Activated naive CD8-positive, alpha-beta T cell treated with anti-CD3 and anti-CD28 coated beads, Interleukin-2, amount 10 ng/mL, durations not matched to agents 7 days and 5 days (primary cell): Measurements from ENCODE around the gene LRRC1. TPM values are rescaled to one million over a fixed set of nuclear protein-coding genes. Genes with fewer than 3 reads are reported as not detected.

Experiments
- ATAC-seq: fragments of 150-1000 bp; cut with Tn5 transposase; one replicate; pipeline ENCODE4 v1.10.0; 2021; ENCODE audit warnings: low read depth, moderate library complexity
- POLR2A ChIA-PET: fragments of 350-600 bp; sonication (Branson Sonifier 250); formaldehyde crosslinking; loops from one replicate; lab custom pipeline; 2021; ENCODE audit warnings: antibody characterized with exemption; lab: Charles Lee
- DNase-seq: peaks from one replicate; pipeline ENCODE4 v3.0.0; 2021
- H3K27ac Mint-ChIP-seq: one replicate; pipeline ENCODE4 v1.8.0; 2022; ENCODE audit warnings: mild to moderate bottlenecking, mixed read lengths
- H3K27me3 Mint-ChIP-seq: one replicate; pipeline ENCODE4 v1.8.0; 2022; ENCODE audit warnings: mild to moderate bottlenecking, moderate library complexity, mixed read lengths
- H3K36me3 Mint-ChIP-seq: one replicate; pipeline ENCODE4 v1.8.0; 2021; ENCODE audit warnings: mild to moderate bottlenecking, mixed read lengths
- H3K4me1 Mint-ChIP-seq: one replicate; pipeline ENCODE4 v1.8.0; 2021; ENCODE audit warnings: mixed read lengths
- H3K4me3 Mint-ChIP-seq: one replicate; pipeline ENCODE4 v1.8.0; 2022; ENCODE audit warnings: mild to moderate bottlenecking, moderate library complexity, mixed read lengths
- H3K9me3 Mint-ChIP-seq: one replicate; pipeline ENCODE4 v1.8.0; 2021; ENCODE audit warnings: mixed read lengths
- total RNA-seq, 2 experiments: library from RNA; stranded (reverse); gene quantifications; one replicate each; pipeline ENCODE4 v1.2.3, GENCODE V29; 2021

Gene LRRC1
- total RNA-seq, 2 experiments from 2014 or later, result 3.5 to 4.2 TPM

- no peak for ATAC-seq
- Mint-ChIP-seq H3K4me1 (no peaks in the 10 kb centered on the region), H3K36me3 (peaks cover 11% of the 10 kb centered on the region), H3K27me3 (no peaks in the 10 kb centered on the region), H3K4me3 (no peak overlapping the region), H3K9me3 (no peaks in the 10 kb centered on the region), H3K27ac (no peak overlapping the region)
- no peak for DNase-seq
- POLR2A ChIA-PET, result no interaction called here
These were observed 108.6 kb downstream of the LRRC1 start for GRCh38 chr6:53903357-53903756.

GRCh38 chr6:53906103-53906502, 111.3 kb downstream of the LRRC1 start:
- POLR2A ChIA-PET, result no interaction called here
- peaks cover 9% of the 10 kb centered on the region for H3K36me3 Mint-ChIP-seq
- no peaks in the 10 kb centered on the region for H3K4me1 Mint-ChIP-seq
- no peaks in the 10 kb centered on the region for H3K9me3 Mint-ChIP-seq
- ATAC-seq (no peak), DNase-seq (no peak)
- no peak overlapping the region for H3K27ac Mint-ChIP-seq
- H3K4me3 Mint-ChIP-seq, result no peak overlapping the region
- H3K27me3 Mint-ChIP-seq, result no peaks in the 10 kb centered on the region

DNA sequence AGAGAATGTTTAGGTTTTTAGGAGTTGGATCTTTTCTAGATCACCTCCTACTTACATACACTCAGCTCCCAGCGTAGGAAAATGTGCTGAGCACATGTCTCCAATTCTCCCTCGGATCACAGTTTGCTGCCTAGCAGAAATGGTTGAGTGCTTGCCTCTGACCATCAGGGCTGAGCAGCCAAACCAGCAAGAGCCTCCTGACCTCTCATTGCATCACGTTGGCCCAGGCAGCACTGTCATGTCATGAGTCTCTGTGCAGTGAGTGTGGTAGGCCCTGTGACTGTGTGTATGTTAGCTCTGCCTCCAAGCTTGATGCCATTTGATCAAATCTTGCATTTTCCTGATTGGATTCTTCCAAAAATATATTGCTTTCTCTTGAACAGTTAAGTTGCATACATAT, 112.0 kb downstream of the LRRC1 start:
- Mint-ChIP-seq H3K36me3 (peaks cover 9% of the 10 kb centered on the region), H3K9me3 (no peaks in the 10 kb centered on the region), H3K27me3 (no peaks in the 10 kb centered on the region), H3K4me3 (no peak overlapping the region), H3K27ac (no peak overlapping the region), H3K4me1 (no peaks in the 10 kb centered on the region)
- DNase-seq (no peak), ATAC-seq (no peak)
- POLR2A ChIA-PET, result no interaction called here

- H3K27me3 Mint-ChIP-seq, result no peaks in the 10 kb centered on the region
- no peak for DNase-seq
- ATAC-seq, result no peak
- no peaks in the 10 kb centered on the region for H3K4me1 Mint-ChIP-seq
- no peak overlapping the region for H3K27ac Mint-ChIP-seq
- no peak overlapping the region for H3K4me3 Mint-ChIP-seq
- peaks cover 8% of the 10 kb centered on the region for H3K36me3 Mint-ChIP-seq
- H3K9me3 Mint-ChIP-seq, result no peaks in the 10 kb centered on the region
- POLR2A ChIA-PET, result no interaction called here
These were observed 116.0 kb downstream of the LRRC1 start for GRCh38 chr6:53910834-53911233.

GRCh38 chr6:53912661-53913060, 117.9 kb downstream of the LRRC1 start:
- no peaks in the 10 kb centered on the region for H3K4me1 Mint-ChIP-seq
- no peak overlapping the region for H3K4me3 Mint-ChIP-seq
- H3K36me3 Mint-ChIP-seq, result peaks cover 8% of the 10 kb centered on the region
- ATAC-seq (no peak), DNase-seq (no peak)
- H3K9me3 Mint-ChIP-seq, result no peaks in the 10 kb centered on the region
- POLR2A ChIA-PET, result no interaction called here
- no peak overlapping the region for H3K27ac Mint-ChIP-seq
- no peaks in the 10 kb centered on the region for H3K27me3 Mint-ChIP-seq

- no peaks in the 10 kb centered on the region for H3K4me1 Mint-ChIP-seq
- H3K27ac Mint-ChIP-seq, result no peak overlapping the region
- ATAC-seq (no peak), DNase-seq (no peak)
- H3K36me3 Mint-ChIP-seq, result peaks cover 8% of the 10 kb centered on the region
- H3K4me3 Mint-ChIP-seq, result no peak overlapping the region
- H3K27me3 Mint-ChIP-seq, result no peaks in the 10 kb centered on the region
- POLR2A ChIA-PET, result no interaction called here
- no peaks in the 10 kb centered on the region for H3K9me3 Mint-ChIP-seq
These were observed 118.5 kb downstream of the LRRC1 start for GRCh38 chr6:53913286-53913685.

GRCh38 chr6:53915026-53915691, 120.4 kb downstream of the LRRC1 start:
- Mint-ChIP-seq H3K27me3 (no peaks in the 10 kb centered on the region), H3K4me1 (no peaks in the 10 kb centered on the region), H3K27ac (no peak overlapping the region), H3K36me3 (peaks cover 8% of the 10 kb centered on the region), H3K9me3 (no peaks in the 10 kb centered on the region), H3K4me3 (no peak overlapping the region)
- DNase-seq (no peak), ATAC-seq (no peak)
- POLR2A ChIA-PET, result no interaction called here

- H3K36me3 Mint-ChIP-seq, result peaks cover 13% of the 10 kb centered on the region
- ATAC-seq, result no peak
- DNase-seq, result no peak
- no peaks in the 10 kb centered on the region for H3K9me3 Mint-ChIP-seq
- H3K4me1 Mint-ChIP-seq, result no peaks in the 10 kb centered on the region
- no peak overlapping the region for H3K4me3 Mint-ChIP-seq
- no peak overlapping the region for H3K27ac Mint-ChIP-seq
- POLR2A ChIA-PET, result no interaction called here
- H3K27me3 Mint-ChIP-seq, result no peaks in the 10 kb centered on the region
These were observed 122.1 kb downstream of the LRRC1 start for GRCh38 chr6:53916804-53917463.

DNA sequence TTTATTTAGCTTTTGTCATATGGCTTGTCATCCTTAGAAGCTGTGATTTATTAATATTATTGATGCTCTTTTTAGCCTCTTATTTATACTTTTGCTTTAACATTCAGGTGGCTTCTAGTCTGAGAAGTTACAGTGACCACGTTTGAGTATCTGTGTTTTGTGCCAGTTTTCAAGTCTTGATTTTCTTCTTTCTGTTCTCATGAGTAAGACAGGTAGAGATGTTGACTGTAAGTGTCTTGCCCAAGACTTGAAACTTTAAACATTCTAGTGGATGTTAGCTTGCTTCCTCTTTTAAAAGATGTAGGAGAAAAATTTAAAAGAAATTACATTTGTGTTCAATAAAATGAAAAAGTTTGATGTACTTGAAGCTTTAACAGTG, 122.6 kb downstream of the LRRC1 start:
- Mint-ChIP-seq H3K9me3 (no peaks in the 10 kb centered on the region), H3K4me3 (no peak overlapping the region), H3K27me3 (no peaks in the 10 kb centered on the region), H3K36me3 (peaks cover 11% of the 10 kb centered on the region), H3K4me1 (no peaks in the 10 kb centered on the region), H3K27ac (no peak overlapping the region)
- POLR2A ChIA-PET, result no interaction called here
- DNase-seq, result no peak
- no peak for ATAC-seq

- no peak for DNase-seq
- Mint-ChIP-seq H3K9me3 (no peaks in the 10 kb centered on the region), H3K4me3 (no peak overlapping the region), H3K27ac (no peak overlapping the region), H3K27me3 (no peaks in the 10 kb centered on the region), H3K36me3 (peaks cover 5% of the 10 kb centered on the region), H3K4me1 (no peaks in the 10 kb centered on the region)
- ATAC-seq, result no peak
- POLR2A ChIA-PET, result no interaction called here
These were observed 124.2 kb downstream of the LRRC1 start for GRCh38 chr6:53918854-53919510.

DNA sequence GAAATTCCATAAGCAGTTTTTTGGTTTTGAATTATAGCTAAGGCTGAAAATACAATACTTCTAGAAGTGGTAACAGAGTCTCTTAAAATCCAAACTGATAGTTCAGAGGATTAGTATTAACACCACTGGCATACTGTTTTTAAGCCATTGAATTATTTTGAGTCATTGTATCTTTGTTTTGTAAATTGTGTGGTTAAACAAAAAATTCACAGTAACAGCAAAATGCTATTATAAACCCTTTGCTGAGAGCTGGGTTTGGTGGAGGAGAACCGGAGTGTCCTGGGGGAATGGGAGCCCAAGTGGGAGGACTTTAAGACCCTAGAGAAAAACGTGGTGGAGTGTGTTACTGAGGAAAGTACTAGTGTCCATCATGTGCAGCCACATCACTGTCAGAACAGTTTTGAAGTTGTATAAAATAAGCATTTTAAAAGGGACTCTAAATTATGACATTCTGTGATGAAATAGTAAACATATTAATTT, 125.1 kb downstream of the LRRC1 start:
- Mint-ChIP-seq H3K4me1 (no peaks in the 10 kb centered on the region), H3K9me3 (no peaks in the 10 kb centered on the region), H3K27me3 (no peaks in the 10 kb centered on the region), H3K27ac (no peak overlapping the region), H3K36me3 (peaks cover 5% of the 10 kb centered on the region), H3K4me3 (no peak overlapping the region)
- ATAC-seq, result no peak
- DNase-seq, result no peak
- POLR2A ChIA-PET, result no interaction called here

- H3K4me3 Mint-ChIP-seq, result no peak overlapping the region
- POLR2A ChIA-PET, result no interaction called here
- no peaks in the 10 kb centered on the region for H3K9me3 Mint-ChIP-seq
- ATAC-seq, result no peak
- H3K36me3 Mint-ChIP-seq, result peaks cover 5% of the 10 kb centered on the region
- H3K27ac Mint-ChIP-seq, result no peak overlapping the region
- no peak for DNase-seq
- no peaks in the 10 kb centered on the region for H3K4me1 Mint-ChIP-seq
- H3K27me3 Mint-ChIP-seq, result no peaks in the 10 kb centered on the region
These were observed 126.1 kb downstream of the LRRC1 start for GRCh38 chr6:53920881-53921280.

- Mint-ChIP-seq H3K4me1 (no peaks in the 10 kb centered on the region), H3K27ac (no peak overlapping the region), H3K36me3 (peaks cover 5% of the 10 kb centered on the region), H3K4me3 (no peak overlapping the region), H3K27me3 (no peaks in the 10 kb centered on the region), H3K9me3 (no peaks in the 10 kb centered on the region)
- ATAC-seq (no peak), DNase-seq (no peak)
- POLR2A ChIA-PET, result no interaction called here
These were observed 126.8 kb downstream of the LRRC1 start for GRCh38 chr6:53921639-53922038.

DNA sequence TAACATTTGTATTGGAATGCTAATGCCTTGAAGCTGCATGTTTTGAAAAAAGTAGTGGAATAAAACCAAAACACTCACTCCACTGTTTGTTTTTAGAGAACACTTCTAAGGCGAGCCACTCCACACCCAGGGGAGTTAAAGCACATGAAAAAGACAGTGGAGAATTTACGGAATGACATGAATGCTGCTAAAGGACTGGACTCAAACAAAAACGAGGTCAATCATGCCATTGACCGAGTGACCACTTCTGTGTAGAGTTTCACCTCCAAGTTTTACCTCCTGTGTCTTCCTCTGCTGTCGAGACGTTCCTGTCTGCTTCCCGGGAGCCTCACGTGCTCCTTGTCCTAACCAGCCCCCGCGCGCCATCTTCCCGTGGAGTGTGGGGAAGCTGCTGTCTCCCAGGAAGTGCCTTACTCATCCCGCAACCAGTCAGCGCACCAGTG, 127.8 kb downstream of the LRRC1 start:
- POLR2A ChIA-PET, result no interaction called here
- peaks cover 5% of the 10 kb centered on the region for H3K36me3 Mint-ChIP-seq
- no peak overlapping the region for H3K4me3 Mint-ChIP-seq
- DNase-seq, result no peak
- ATAC-seq, result no peak
- H3K27ac Mint-ChIP-seq, result no peak overlapping the region
- H3K9me3 Mint-ChIP-seq, result no peaks in the 10 kb centered on the region
- H3K27me3 Mint-ChIP-seq, result no peaks in the 10 kb centered on the region
- no peaks in the 10 kb centered on the region for H3K4me1 Mint-ChIP-seq
